ENCODE results near the gene THAP8.

The THAP8 gene

GRCh38 chr19:36090910-36091695, 37.0 kb upstream of the THAP8 start:
- no peaks in the 10 kb centered on the region for H3K4me1 ChIP-seq (ENCODE audit: control insufficient read depth, insufficient read depth, low read length)
- peaks cover 92 to 100% of the 10 kb centered on the region in 2 experiments for H3K36me3 ChIP-seq (ENCODE audit: control insufficient read depth in 2 of 2, insufficient read depth in 1 of 2, low read length in 2 of 2)
- CTCF ChIA-PET = interaction anchor here (1.4 to 1.5 kb wide), 2 partner anchors 30 to 37 kb away, joined by 4 to 5 read pairs; no protein-coding TSS in a partner anchor
- H3K4me3 ChIP-seq (ENCODE audit: low read depth, low read length) = no peak overlapping the region
- no peak overlapping the region for H3K27ac ChIP-seq (ENCODE audit: extremely low read depth, low read depth, low read length)
- POLR2A ChIA-PET = no interaction called here
- no peaks in the 10 kb centered on the region for H3K9me3 ChIP-seq (ENCODE audit: control insufficient read depth, insufficient read depth, low read depth, low read length)
- TF ChIP-seq ZNF324 (tag by site-specific recombination; IDR thresholded peaks at IDR 0.05) = no peak
- TF ChIP-seq ZNF169 (tag by site-specific recombination; IDR thresholded peaks at IDR 0.05) = no peak
- TF ChIP-seq KLF7 (tag by site-specific recombination; IDR thresholded peaks at IDR 0.05; ENCODE audit: borderline replicate concordance) = no peak
- peak; percentile 27; the same call in 1 of the 2 replicates for TF ChIP-seq EGR2 (tag by site-specific recombination; IDR thresholded peaks at IDR 0.05; ENCODE audit: low read depth)
- peak; percentile 89 for TF ChIP-seq KLF1 (tag by site-specific recombination; IDR thresholded peaks at IDR 0.05)
- TF ChIP-seq PRDM10 (tag by site-specific recombination; IDR thresholded peaks at IDR 0.05) = no peak
- no peak for TF ChIP-seq ZNF394 (tag by site-specific recombination; IDR thresholded peaks at IDR 0.05; ENCODE audit: borderline replicate concordance)
- no peak for TF ChIP-seq MEIS1 (CRISPR knock-in tag; IDR thresholded peaks at IDR 0.05; ENCODE audit: borderline replicate concordance)
- TF ChIP-seq ZFHX2 (tag by site-specific recombination; conservative IDR thresholded peaks at IDR 0.05) = peak; percentile 40; the same call in 1 of the 2 replicates
- TF ChIP-seq ZNF624 (tag by site-specific recombination; IDR thresholded peaks at IDR 0.05) = no peak
- no peak for TF ChIP-seq GLIS2 (tag by site-specific recombination; IDR thresholded peaks at IDR 0.05)
- TF ChIP-seq ZSCAN23 (tag by site-specific recombination; IDR thresholded peaks at IDR 0.05) = no peak
- no peak for TF ChIP-seq ZBTB48 (tag by site-specific recombination; IDR thresholded peaks at IDR 0.05)
- no peak for TF ChIP-seq ZNF266 (tag by site-specific recombination; IDR thresholded peaks at IDR 0.05; ENCODE audit: low read depth)
- no peak for TF ChIP-seq PRDM4 (tag by site-specific recombination; IDR thresholded peaks at IDR 0.05)
- no peak for TF ChIP-seq RBAK (tag by site-specific recombination; IDR thresholded peaks at IDR 0.05)
- no peak for TF ChIP-seq GLI2 (tag by site-specific recombination; IDR thresholded peaks at IDR 0.05; ENCODE audit: borderline replicate concordance, low read depth)

GRCh38 chr19:36089847-36090246, 35.8 kb upstream of the THAP8 start:
- H3K9me3 ChIP-seq (ENCODE audit: control insufficient read depth, insufficient read depth, low read depth, low read length) = no peaks in the 10 kb centered on the region
- peaks cover 88 to 100% of the 10 kb centered on the region in 2 experiments for H3K36me3 ChIP-seq (ENCODE audit: control insufficient read depth in 2 of 2, insufficient read depth in 1 of 2, low read length in 2 of 2)
- no peak overlapping the region for H3K27ac ChIP-seq (ENCODE audit: extremely low read depth, low read depth, low read length)
- no peaks in the 10 kb centered on the region for H3K4me1 ChIP-seq (ENCODE audit: control insufficient read depth, insufficient read depth, low read length)
- ChIA-PET POLR2A (no interaction called here), CTCF (interaction anchor here (1.5 kb wide), 1 partner anchor 29 kb away, joined by 5 read pairs; no protein-coding TSS in a partner anchor)
- H3K4me3 ChIP-seq (ENCODE audit: low read depth, low read length) = no peak overlapping the region
- TF ChIP-seq ZBTB26 (tag by site-specific recombination; optimal IDR thresholded peaks at IDR 0.05) (peak; percentile 1), ZNF624 (tag by site-specific recombination; IDR thresholded peaks at IDR 0.05) (no peak), ZBTB7A (tag by site-specific recombination; IDR thresholded peaks at IDR 0.05; ENCODE audit: low read depth) (no peak), KLF17 (tag by site-specific recombination; IDR thresholded peaks at IDR 0.05) (no peak), SCRT2 (tag by site-specific recombination; IDR thresholded peaks at IDR 0.05) (peak; percentile 57; the same call in 1 of the 2 replicates), REPIN1 (tag by site-specific recombination; IDR thresholded peaks at IDR 0.05; ENCODE audit: low read depth) (no peak), ZNF394 (tag by site-specific recombination; IDR thresholded peaks at IDR 0.05; ENCODE audit: borderline replicate concordance) (no peak), ZNF133 (tag by site-specific recombination; IDR thresholded peaks at IDR 0.05) (no peak), ZNF37A (tag by site-specific recombination; IDR thresholded peaks at IDR 0.05) (no peak)

Data from HEK293 (cell line).